ENCODE results near the gene CACFD1. TPM values are rescaled to one million over a fixed set of nuclear protein-coding genes. Genes with fewer than 3 reads are reported as not detected.

The CACFD1 gene
- 1 to 10 TPM; 2.8 to 9.4 (median 7.2) TPM for total RNA-seq
- 1 to 10 TPM; 4.4 to 7.4 (median 5.6) TPM for polyA plus RNA-seq
- long read RNA-seq, donor 1, transcript CACFD1-201 (4 exons, 2,688 nt) = major isoform, 7 of 20 reads
- long read RNA-seq, donor 1, transcript CACFD1-202 (5 exons, 2,794 nt) = minor isoform, 6 of 20 reads
- long read RNA-seq, donor 1, partial matches to known transcripts = 2 of 20 reads
- long read RNA-seq, donor 1, other reads (novel, unspliced or antisense) = 5 of 20 reads
- long read RNA-seq, donor 2, transcript CACFD1-202 (5 exons, 2,794 nt) = major isoform, 10 of 24 reads
- long read RNA-seq, donor 2, partial matches to known transcripts = 4 of 24 reads
- long read RNA-seq, donor 2, other reads (novel, unspliced or antisense) = 5 of 24 reads

GRCh38 chr9:133459476-133460404 lies at the start of gene CACFD1:
CACFD1 (plus strand) TSS chr9:133459978; CDS start chr9:133460067, 89 bp downstream.
- Histone ChIP-seq H3K27me3 (ENCODE audit: insufficient read depth in 3 of 3, low read length in 2 of 3) (no peaks in the 10 kb centered on the region), H3K27ac (peak within 1 kb of the TSS; percentile 92), H3K4me1 (peaks cover 17% of the 10 kb centered on the region), H3K36me3 (ENCODE audit: insufficient read depth in 1 of 2, low read depth in 1 of 2) (peaks cover 0 to 4% of the 10 kb centered on the region in 2 donors), H3K9me3 (no peaks in the 10 kb centered on the region), H3K4me3 (peak within 1 kb of the TSS; percentile 93)
- no peak for TF ChIP-seq CTCF (IDR thresholded peaks at IDR 0.05)
- intact Hi-C loops (cut with DNase I) = loop anchor here (2.0 to 10.0 kb wide), 3 partner anchors 42 to 105 kb away; partner anchors contain the start of genes REXO4 (in 1 of the 2), SURF1 (in 1 of the 2) and SURF2 (in 1 of the 2)
- WGBS, 3 donors = 1 to 2% (median 1%) methylated on average over 51 to 86 of the region's 86 CpGs
- peak; percentile 97 to 98 for DNase-seq
- ATAC-seq = peak; percentile 92 to 95 (median 92)

DNA sequence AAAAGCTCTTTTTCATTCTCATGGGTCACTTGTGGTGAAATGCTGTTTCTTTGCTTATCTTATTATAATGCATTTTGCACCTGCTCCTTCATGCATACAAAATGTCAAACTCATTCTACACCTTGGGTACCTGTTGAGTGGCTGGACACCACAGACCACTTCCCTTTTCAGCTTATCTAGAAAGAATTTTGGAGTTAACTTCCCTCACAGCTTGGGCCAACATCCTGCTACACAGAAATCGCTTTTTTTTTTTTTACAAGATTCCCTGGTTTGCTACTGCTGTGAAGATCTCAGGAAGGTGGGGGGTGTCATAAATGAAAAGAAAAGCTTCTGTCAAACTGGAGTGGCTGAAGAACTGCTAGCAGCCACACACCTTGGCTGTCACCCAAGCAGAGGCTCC lies 44.6 kb upstream of the CACFD1 start:
- no peaks in the 10 kb centered on the region for H3K9me3 ChIP-seq
- H3K27ac ChIP-seq = no peak overlapping the region
- WGBS, 3 donors = 77 to 83% (median 82%) methylated on average over 1 of the region's 1 CpG
- H3K27me3 ChIP-seq (ENCODE audit: insufficient read depth in 3 of 3, low read length in 2 of 3) = no peaks in the 10 kb centered on the region
- peaks cover 12 to 52% of the 10 kb centered on the region in 2 donors for H3K36me3 ChIP-seq (ENCODE audit: insufficient read depth in 1 of 2, low read depth in 1 of 2)
- TF ChIP-seq CTCF (IDR thresholded peaks at IDR 0.05) = no peak
- peaks cover 6% of the 10 kb centered on the region for H3K4me1 ChIP-seq
- ATAC-seq = no peak
- H3K4me3 ChIP-seq = no peak overlapping the region
- intact Hi-C loops (cut with DNase I) = loop anchor here in 1 of 2 donors (5.0 kb wide), 2 partner anchors 47 to 62 kb away; partner anchors contain the start of gene SLC2A6
- no peak for DNase-seq

DNA sequence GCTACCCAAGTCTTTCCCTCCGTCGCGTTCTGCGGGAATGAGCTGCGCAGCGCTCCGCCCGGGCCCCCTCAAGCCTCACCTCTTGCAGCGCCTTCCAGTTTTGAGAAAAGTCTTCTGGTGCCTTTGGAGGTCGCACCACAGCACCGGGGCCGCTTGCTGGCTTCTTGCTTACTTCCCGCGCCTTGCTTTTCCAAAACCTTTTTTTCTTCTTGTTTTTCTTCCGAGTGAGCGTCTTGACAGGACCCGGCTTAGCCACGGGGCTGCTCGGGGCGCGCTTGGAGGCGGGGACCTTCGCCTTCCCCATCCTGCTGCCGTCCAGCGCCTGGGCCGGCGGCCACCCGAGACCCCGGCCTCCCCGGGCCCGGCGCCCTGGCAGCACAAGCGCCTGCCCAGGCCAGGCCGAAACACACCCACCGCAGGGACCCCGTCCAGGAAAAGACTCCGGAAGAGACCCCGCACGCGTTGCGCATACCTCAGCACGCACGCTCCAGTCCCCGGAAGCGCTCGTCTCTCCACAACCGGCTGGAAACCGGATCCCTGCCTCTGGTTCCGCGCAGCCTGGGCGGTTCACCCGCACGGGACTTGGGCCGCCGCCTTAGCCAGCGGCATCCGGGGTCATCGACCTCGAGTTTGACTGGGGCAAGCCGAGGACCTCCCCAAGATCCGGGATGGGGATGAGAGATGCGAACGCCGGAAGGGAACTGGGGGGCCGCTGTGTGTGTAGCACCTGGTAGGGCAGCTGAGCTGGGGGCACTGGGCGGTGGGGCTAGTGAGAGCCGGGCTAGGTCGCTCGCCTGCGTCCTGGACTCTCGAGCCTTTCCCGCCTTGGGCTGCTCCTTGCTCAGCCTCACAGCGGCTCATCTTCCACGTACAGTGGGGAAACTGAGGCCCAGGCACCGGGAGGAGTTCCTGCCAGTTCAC lies 42.0 kb upstream of the CACFD1 start, which contains the start of gene REXO4:
TSS of gene REXO4 (minus strand) at position 470 of the 921 bp plus-strand sequence. CDS start at position 304, 166 bp downstream.
- intact Hi-C loops (cut with DNase I) = loop anchor here (2.0 to 5.0 kb wide), 3 partner anchors 41 to 60 kb away; partner anchors contain the start of genes CACFD1 (in 1 of the 2) and SLC2A6 (in 1 of the 2)
- Histone ChIP-seq H3K27ac (peak within 1 kb of the TSS; percentile 80), H3K27me3 (ENCODE audit: insufficient read depth in 3 of 3, low read length in 2 of 3) (no peaks in the 10 kb centered on the region), H3K36me3 (ENCODE audit: insufficient read depth in 1 of 2, low read depth in 1 of 2) (peaks cover 6 to 25% of the 10 kb centered on the region in 2 donors), H3K9me3 (no peaks in the 10 kb centered on the region), H3K4me1 (peaks cover 6% of the 10 kb centered on the region), H3K4me3 (peak within 1 kb of the TSS; percentile 91)
- no peak for TF ChIP-seq CTCF (IDR thresholded peaks at IDR 0.05)
- DNase-seq (peak; percentile 88 to 94), ATAC-seq (peak; percentile 95 to 98 (median 95))
- 1 to 2% (median 1%) methylated on average over 68 to 75 of the region's 75 CpGs for WGBS, 3 donors

DNA sequence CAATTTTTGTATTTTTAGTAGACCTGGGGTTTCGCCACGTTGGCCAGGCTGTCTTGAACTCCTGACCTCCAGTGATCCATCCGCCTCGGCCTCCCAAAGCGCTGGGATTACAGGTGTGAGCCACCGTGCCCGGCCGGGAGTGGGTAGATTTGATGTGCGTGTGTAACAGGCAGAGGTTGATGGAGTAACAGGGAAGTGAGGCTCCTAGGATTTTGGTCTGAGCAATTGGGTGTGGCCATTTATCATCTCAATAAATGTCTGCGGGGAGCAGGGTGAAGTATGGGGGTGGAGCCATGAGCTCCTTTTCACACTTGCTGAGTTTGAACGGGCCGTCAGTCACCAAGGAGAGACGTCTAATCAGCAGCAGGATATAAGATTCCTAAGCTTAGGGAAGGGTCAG lies 40.8 kb upstream of the CACFD1 start:
- ATAC-seq (no peak), DNase-seq (no peak)
- 56 to 64% (median 63%) methylated on average over 13 of the region's 13 CpGs for WGBS, 3 donors
- H3K36me3 ChIP-seq (ENCODE audit: insufficient read depth in 1 of 2, low read depth in 1 of 2) = peaks cover 3 to 13% of the 10 kb centered on the region in 2 donors
- H3K4me1 ChIP-seq = peaks cover 6% of the 10 kb centered on the region
- no peak for TF ChIP-seq CTCF (IDR thresholded peaks at IDR 0.05)
- peak overlapping the region; percentile 91 for H3K4me3 ChIP-seq
- intact Hi-C loops (cut with DNase I) = loop anchor here in 1 of 2 donors (5.0 kb wide), 2 partner anchors 43 to 58 kb away; partner anchors contain the start of gene SLC2A6
- no peaks in the 10 kb centered on the region for H3K27me3 ChIP-seq (ENCODE audit: insufficient read depth in 3 of 3, low read length in 2 of 3)
- H3K27ac ChIP-seq = no peak overlapping the region
- H3K9me3 ChIP-seq = no peaks in the 10 kb centered on the region

All from psoas muscle (tissue), 8 donors.